ENCODE measurements around the gene ZFC3H1.
"Not testable (repeated sequence)": the region's sequence is repeated elsewhere in the genome, so short reads cannot be mapped to it uniquely, and the experiment has no call there.

Gene ZFC3H1

GRCh38 chr12:71663561-71664410 is at the start of gene ZFC3H1, which contains the start of gene THAP2:
Gene ZFC3H1 (minus strand): TSS chr12:71663848. CDS start chr12:71663610, 238 bp downstream.
Gene THAP2 (plus strand): TSS chr12:71664301. CDS start chr12:71664510, 209 bp downstream.
- DNase-seq = peak; percentile 99

GRCh38 chr12:71710276-71711125 is 46.9 kb upstream of the ZFC3H1 start:
- DNase-seq = no peak

- DNase-seq = no peak
Observed at GRCh38 chr12:71708658-71709057, 45.0 kb upstream of the ZFC3H1 start.

GRCh38 chr12:71704920-71705319 is 41.3 kb upstream of the ZFC3H1 start:
- DNase-seq = no peak

GRCh38 chr12:71703206-71703605 is 39.6 kb upstream of the ZFC3H1 start:
- DNase-seq = no peak

- no peak for DNase-seq
Observed at GRCh38 chr12:71702590-71702989, 38.9 kb upstream of the ZFC3H1 start.

- DNase-seq = not testable (repeated sequence)
Observed at GRCh38 chr12:71702181-71702580, 38.5 kb upstream of the ZFC3H1 start.

GRCh38 chr12:71695782-71696181 is 32.1 kb upstream of the ZFC3H1 start:
- no peak for DNase-seq

- DNase-seq = no peak
Observed at GRCh38 chr12:71694099-71694820, 30.6 kb upstream of the ZFC3H1 start.

- not testable (repeated sequence) for DNase-seq
Observed at GRCh38 chr12:71693651-71694050, 30.0 kb upstream of the ZFC3H1 start.

GRCh38 chr12:71693126-71693525 is 29.5 kb upstream of the ZFC3H1 start:
- no peak for DNase-seq

GRCh38 chr12:71691504-71692129 is 28.0 kb upstream of the ZFC3H1 start:
- DNase-seq = peak; percentile 24

GRCh38 chr12:71688961-71689570 is 25.4 kb upstream of the ZFC3H1 start:
- DNase-seq = no peak

- DNase-seq = not testable (repeated sequence)
Observed at GRCh38 chr12:71687172-71687571, 23.5 kb upstream of the ZFC3H1 start.

GRCh38 chr12:71686658-71687025 is 23.0 kb upstream of the ZFC3H1 start:
- DNase-seq = peak; percentile 60

- DNase-seq = peak; percentile 80
Observed at GRCh38 chr12:71685914-71686657, 22.4 kb upstream of the ZFC3H1 start, which contains the start of gene TMEM19. Gene TMEM19 (plus strand): TSS chr12:71686082. CDS start chr12:71686681, 599 bp downstream.

GRCh38 chr12:71685312-71685906 is 21.8 kb upstream of the ZFC3H1 start:
- DNase-seq = no peak

- DNase-seq = no peak
Observed at GRCh38 chr12:71684081-71684480, 20.4 kb upstream of the ZFC3H1 start.

- no peak for DNase-seq
Observed at GRCh38 chr12:71683633-71684032, 20.0 kb upstream of the ZFC3H1 start.

- DNase-seq = no peak
Observed at GRCh38 chr12:71682466-71682865, 18.8 kb upstream of the ZFC3H1 start.

GRCh38 chr12:71671816-71672215 is 8.2 kb upstream of the ZFC3H1 start:
- peak; percentile 39 for DNase-seq
